RWPE2 (cell line): Measurements from ENCODE around the gene PLVAP.

Source experiments
- ATAC-seq: fragments of 200-7000 bp; cut with Tn5 transposase; 3 replicates; pipeline ENCODE4 v1.9.1; 2021; ENCODE audit warnings: low read depth
- DNase-seq: peaks from one replicate; pipeline ENCODE4 v3.0.0-alpha.2; 2020; ENCODE audit warnings: low spot score
- H3K27ac ChIP-seq: fragments of 450-650 bp; 2 replicates; pipeline ENCODE4 v1.5.1; 2017; ENCODE audit warnings: mild to moderate bottlenecking; ENCODE audit not compliant: poor library complexity, severe bottlenecking
- H3K27me3 ChIP-seq: fragments of 250-450 bp; sonication (Bioruptor Pico); 2 replicates; pipeline ENCODE4 v1.5.1; 2021; ENCODE audit warnings: mild to moderate bottlenecking, moderate library complexity; ENCODE audit not compliant: insufficient read depth, poor library complexity, severe bottlenecking
- H3K36me3 ChIP-seq: fragments of 250-450 bp; sonication (Bioruptor Pico); 2 replicates; pipeline ENCODE4 v1.5.1; 2020; ENCODE audit warnings: low read depth, mild to moderate bottlenecking, moderate library complexity
- H3K4me1 ChIP-seq: fragments of 250-450 bp; sonication (Bioruptor Pico); 2 replicates; pipeline ENCODE4 v1.5.1; 2021; ENCODE audit warnings: mild to moderate bottlenecking, moderate library complexity; ENCODE audit not compliant: insufficient read depth, poor library complexity, severe bottlenecking
- H3K4me3 ChIP-seq: fragments of 250-450 bp; sonication (Bioruptor Pico); 2 replicates; pipeline ENCODE4 v1.5.1; 2021; ENCODE audit warnings: mild to moderate bottlenecking, moderate library complexity; ENCODE audit not compliant: severe bottlenecking
- H3K9me3 ChIP-seq: fragments of 250-450 bp; sonication (Bioruptor Pico); 2 replicates; pipeline ENCODE4 v1.5.1; 2021; ENCODE audit warnings: mild to moderate bottlenecking, moderate library complexity; ENCODE audit not compliant: severe bottlenecking
- TF ChIP-seq, protein P1 (sequence below): fragments of 450-650 bp; IDR thresholded peaks from one replicate; pipeline ENCODE4 v1.5.1; 2017; ENCODE audit warnings: mild to moderate bottlenecking, moderate library complexity; ENCODE audit not compliant: poor library complexity, severe bottlenecking

PLVAP gene

DNA sequence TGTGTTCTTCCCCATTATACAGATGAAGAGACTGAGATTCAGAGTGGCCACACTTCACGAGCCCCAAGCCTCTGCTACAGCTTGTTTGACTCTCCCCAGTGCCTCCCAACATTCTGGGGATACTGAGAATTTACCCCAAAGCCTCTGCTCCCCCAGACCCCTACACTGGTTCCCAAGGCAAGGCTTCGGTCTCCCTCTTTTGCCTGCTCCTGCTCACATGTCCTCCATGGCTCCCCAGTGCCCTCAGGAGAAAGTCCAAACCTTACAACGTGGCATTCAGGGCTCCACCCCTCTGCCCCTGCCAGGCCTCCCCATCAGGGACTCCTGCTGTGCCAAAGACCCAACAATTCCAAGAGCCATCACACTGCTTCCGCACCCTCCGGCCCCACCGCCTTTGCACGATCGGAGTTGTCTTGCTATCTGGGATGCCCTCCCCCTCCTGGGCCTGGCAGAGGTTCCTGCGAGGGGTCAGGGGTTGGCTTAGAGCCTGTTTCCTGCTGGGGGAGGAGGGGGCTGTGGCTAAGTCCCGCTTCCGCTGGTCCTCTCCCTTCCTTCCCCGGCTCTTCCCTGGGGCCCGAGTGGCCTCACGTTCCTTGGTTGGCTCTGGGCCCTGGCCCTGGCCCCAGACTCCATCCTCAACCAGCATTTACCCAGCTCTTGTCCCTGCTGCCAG lies 24.4 kb downstream of the PLVAP start:
- ATAC-seq (no peak), DNase-seq (no peak)
- H3K9me3 ChIP-seq: no peaks in the 10 kb centered on the region
- no peak overlapping the region for H3K27ac ChIP-seq
- TF ChIP-seq, protein P1, sequence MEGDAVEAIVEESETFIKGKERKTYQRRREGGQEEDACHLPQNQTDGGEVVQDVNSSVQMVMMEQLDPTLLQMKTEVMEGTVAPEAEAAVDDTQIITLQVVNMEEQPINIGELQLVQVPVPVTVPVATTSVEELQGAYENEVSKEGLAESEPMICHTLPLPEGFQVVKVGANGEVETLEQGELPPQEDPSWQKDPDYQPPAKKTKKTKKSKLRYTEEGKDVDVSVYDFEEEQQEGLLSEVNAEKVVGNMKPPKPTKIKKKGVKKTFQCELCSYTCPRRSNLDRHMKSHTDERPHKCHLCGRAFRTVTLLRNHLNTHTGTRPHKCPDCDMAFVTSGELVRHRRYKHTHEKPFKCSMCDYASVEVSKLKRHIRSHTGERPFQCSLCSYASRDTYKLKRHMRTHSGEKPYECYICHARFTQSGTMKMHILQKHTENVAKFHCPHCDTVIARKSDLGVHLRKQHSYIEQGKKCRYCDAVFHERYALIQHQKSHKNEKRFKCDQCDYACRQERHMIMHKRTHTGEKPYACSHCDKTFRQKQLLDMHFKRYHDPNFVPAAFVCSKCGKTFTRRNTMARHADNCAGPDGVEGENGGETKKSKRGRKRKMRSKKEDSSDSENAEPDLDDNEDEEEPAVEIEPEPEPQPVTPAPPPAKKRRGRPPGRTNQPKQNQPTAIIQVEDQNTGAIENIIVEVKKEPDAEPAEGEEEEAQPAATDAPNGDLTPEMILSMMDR: no peak
- H3K36me3 ChIP-seq: no peaks in the 10 kb centered on the region
- H3K27me3 ChIP-seq: no peaks in the 10 kb centered on the region
- no peak overlapping the region for H3K4me3 ChIP-seq
- H3K4me1 ChIP-seq: no peaks in the 10 kb centered on the region

GRCh38 chr19:17351815-17352435 lies 25.2 kb downstream of the PLVAP start:
- Histone ChIP-seq H3K4me1 (no peaks in the 10 kb centered on the region), H3K27me3 (no peaks in the 10 kb centered on the region), H3K9me3 (no peaks in the 10 kb centered on the region), H3K4me3 (no peak overlapping the region), H3K27ac (no peak overlapping the region), H3K36me3 (no peaks in the 10 kb centered on the region)
- DNase-seq (no peak), ATAC-seq (no peak)
- TF ChIP-seq, protein P1: no peak

GRCh38 chr19:17348700-17349099 lies 28.4 kb downstream of the PLVAP start:
- TF ChIP-seq, protein P1: no peak
- Histone ChIP-seq H3K36me3 (no peaks in the 10 kb centered on the region), H3K4me3 (no peak overlapping the region), H3K9me3 (no peaks in the 10 kb centered on the region), H3K27me3 (no peaks in the 10 kb centered on the region), H3K27ac (no peak overlapping the region), H3K4me1 (no peaks in the 10 kb centered on the region)
- no peak for DNase-seq
- ATAC-seq: no peak; the same call in 1 of the 3 replicates

GRCh38 chr19:17347877-17348276 lies 29.3 kb downstream of the PLVAP start:
- no peak for ATAC-seq
- Histone ChIP-seq H3K27me3 (no peaks in the 10 kb centered on the region), H3K9me3 (no peaks in the 10 kb centered on the region), H3K4me3 (no peak overlapping the region), H3K4me1 (no peaks in the 10 kb centered on the region), H3K27ac (no peak overlapping the region), H3K36me3 (no peaks in the 10 kb centered on the region)
- no peak for DNase-seq
- TF ChIP-seq, protein P1: no peak

DNA sequence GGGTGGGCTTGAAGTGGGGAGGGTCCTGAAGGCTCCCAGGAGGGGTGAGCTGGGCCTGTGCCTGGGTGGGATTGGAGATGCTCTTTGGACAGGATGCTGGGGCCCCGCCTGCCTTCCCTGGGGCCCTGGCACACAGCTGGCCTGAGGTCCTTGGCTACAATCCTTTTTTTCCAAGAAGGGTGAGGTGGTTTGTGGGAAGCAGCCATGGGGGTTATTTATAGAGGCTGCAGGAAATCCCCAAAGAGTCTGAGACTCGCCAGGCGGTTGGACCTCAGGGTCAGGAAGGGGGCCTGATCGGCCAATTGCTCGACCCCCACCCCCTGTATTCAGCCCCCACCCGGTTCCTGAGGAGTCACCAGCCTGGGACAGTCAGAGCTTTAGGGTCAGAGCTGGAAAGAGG lies 29.8 kb downstream of the PLVAP start:
- TF ChIP-seq, protein P1: no peak
- DNase-seq (no peak), ATAC-seq (no peak)
- no peak overlapping the region for H3K4me3 ChIP-seq
- no peaks in the 10 kb centered on the region for H3K27me3 ChIP-seq
- H3K27ac ChIP-seq: no peak overlapping the region
- no peaks in the 10 kb centered on the region for H3K4me1 ChIP-seq
- H3K36me3 ChIP-seq: peaks cover 3% of the 10 kb centered on the region; the same call in 1 of the 2 replicates
- H3K9me3 ChIP-seq: no peaks in the 10 kb centered on the region
